NCI-H1105 treated with DMSO at 0.1 percent for 48 hours (cell line): ENCODE measurements around the gene PRUNE2.

Experiments
- DNase-seq: peaks from one replicate; lab custom pipeline; 2025; lab: John Stamatoyannopoulos, UW

Gene PRUNE2

DNA sequence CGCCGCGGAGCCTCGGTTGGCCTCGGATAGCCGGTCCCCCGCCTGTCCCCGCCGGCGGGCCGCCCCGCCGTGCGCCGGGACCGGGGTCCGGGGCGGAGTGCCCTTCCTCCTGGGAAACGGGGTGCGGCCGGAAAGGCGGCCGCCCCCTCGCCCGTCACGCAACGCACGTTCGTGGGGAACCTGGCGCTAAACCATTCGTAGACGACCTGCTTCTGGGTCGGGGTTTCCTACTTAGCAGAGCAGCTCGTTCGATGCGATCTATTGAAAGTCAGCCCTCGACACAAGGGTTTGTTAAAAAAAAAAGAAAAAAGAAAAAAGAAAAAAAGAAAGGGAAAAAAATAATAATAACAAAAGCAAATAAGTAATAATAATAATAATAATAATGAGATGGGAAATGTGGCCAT, 334.2 kb downstream of the PRUNE2 start:
- DNase-seq = no peak

DNA sequence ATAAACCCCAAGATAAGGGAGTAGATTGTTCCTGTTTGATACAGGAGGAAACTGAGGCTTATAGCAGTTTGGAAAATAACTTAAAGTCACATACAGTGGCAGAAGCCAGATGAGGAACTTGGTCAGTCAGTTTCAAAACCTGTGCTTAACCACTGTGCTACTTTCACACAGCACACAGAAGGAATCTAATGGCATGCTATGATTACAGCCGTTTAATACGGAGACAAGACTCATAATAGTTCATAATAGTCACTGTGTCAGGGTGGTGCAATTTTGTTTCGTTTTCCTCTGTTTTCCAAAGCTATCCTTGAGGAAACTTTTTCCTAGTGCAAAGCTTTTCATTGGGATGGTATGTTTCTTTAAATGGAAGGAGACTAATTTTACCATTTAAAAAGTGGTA, 334.6 kb downstream of the PRUNE2 start:
- no peak for DNase-seq

DNA sequence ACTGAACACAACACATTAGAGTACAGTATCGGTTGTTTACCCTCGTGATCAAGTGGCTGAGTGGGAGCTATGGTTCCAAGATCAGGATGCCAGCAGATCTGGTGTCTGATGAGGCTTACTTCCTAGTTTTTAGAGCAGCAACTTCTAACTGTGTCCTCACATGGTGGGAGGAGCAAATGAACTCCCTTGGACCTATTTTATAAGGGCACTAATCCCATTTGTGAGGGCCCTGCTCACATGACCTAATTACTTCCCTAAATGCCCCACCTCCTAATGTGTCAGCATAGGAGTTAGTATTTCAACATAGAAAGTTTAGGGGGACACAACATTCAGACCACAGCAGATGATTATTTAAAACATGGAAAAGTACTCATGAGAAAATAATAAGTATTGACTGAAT, 335.1 kb downstream of the PRUNE2 start:
- DNase-seq = no peak

DNA sequence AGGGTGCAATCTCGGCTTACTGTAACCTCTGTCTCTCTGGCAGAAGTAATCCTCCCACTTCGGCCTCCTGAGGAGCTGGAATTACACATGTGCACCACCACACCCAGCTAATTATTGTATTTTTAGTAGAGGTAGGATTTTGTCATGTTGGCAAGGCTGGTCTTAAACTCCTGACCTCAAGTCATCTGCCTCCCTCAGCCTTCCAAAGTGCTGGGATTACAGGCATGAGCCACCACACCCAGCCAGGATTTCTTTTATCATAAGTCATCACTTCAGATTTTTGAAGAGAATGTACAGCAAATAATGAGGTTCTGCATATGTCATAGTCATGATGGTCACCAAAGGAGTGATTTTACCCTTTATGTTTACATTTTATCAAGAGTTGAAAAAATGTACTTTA, 338.8 kb downstream of the PRUNE2 start:
- no peak for DNase-seq

DNA sequence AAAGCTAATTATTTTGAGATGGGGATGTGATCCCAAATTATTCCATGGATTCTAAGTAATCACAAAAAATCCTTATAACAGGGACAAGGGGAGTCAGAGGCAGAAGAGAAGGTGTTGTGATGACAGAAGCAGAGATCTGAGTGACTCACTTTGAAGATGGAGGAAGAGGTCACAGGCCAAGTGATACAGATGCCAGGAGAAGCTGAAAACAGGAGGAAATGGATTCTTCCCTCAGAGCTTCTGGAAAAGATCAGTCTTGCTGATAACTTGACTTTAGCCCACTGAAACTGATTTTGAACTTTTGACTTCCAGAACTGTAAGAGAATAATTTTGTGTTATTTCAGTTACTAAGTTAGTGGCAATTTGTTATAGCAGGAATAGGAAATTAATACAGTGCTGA, 341.6 kb downstream of the PRUNE2 start:
- DNase-seq = no peak

DNA sequence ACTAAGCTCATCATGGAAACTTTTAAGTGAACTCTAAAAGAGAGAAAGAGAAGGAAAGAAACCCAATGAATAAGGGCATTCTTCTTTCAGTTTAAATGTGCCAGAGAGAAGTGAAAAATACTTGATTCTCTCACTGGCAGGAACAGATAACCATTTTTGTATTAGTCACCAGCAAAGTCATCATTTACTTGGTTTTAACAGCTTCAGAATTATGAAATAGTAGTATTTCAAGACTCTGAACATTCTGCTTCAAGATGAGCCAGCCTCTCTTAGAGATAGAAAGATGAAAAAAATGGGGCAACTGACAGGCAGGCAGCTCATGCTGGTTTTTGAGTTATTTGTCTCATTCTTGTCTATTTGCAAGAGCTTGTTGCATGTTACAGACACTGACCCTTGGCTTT, 343.4 kb downstream of the PRUNE2 start:
- no peak for DNase-seq

DNA sequence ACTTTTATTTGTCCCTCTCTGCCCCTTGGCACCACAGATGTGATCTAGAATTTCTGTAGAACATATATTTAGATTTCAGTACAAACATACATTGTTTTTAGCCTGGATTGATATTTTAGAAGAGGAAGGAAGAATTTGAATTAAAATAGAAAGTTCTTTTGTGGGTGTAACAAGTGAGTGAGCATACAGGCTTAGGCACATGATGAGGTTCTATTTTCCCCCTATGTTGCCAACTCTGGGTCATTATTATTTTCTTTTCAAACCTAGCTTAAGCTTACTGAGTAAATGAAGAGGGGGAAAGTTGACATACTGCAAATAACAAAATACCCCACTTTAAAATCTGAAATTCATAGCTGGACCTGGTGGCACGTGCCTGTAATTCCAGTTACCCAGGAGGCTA, 344.0 kb downstream of the PRUNE2 start:
- no peak for DNase-seq
